NT2/D1 (cell line): ENCODE results near the gene OSBPL10.

ENCODE experiments used
- SUZ12 ChIP-seq: IDR thresholded peaks from 2 replicates; pipeline ENCODE4 v1.6.1; 2011; ENCODE audit not compliant: insufficient read length, insufficient read depth; ENCODE audit errors: extremely low read depth
- YY1 ChIP-seq: IDR thresholded peaks from 2 replicates; pipeline ENCODE4 v1.6.1; 2011; ENCODE audit not compliant: insufficient read length, insufficient read depth
- ZNF274 ChIP-seq: IDR thresholded peaks from 2 replicates; pipeline ENCODE4 v1.6.1; 2011; ENCODE audit warnings: mild to moderate bottlenecking, low read depth, low read length

DNA sequence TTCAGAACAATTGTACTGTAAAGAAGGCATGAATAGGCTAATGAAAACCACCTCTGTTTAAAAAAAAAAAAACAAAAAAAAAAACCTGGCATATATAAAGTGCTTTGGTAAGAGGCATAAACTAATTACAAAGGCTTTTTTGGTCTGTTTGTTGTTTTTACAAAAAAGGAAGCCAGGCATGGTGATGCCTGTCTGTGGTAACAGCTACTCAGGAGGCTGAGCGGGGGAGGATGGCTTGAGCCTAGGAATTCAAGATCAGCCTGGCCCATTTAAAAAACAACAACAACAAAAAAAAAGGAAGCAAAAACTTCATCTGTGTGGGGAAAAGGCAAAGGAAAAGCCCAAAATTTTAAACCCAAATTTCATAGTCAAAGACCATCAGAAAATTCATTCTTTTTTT is 47.0 kb downstream of the OSBPL10 start:
- TF ChIP-seq SUZ12 (no peak), ZNF274 (no peak), YY1 (no peak)
